Gastroesophageal sphincter (tissue), 4 donors: ENCODE data around the gene SARM1. TPM values are rescaled to one million over a fixed set of nuclear protein-coding genes. Genes with fewer than 3 reads are reported as not detected.

ENCODE experiments used
- ATAC-seq: fragments of 150-250 bp; one replicate; pipeline ENCODE4 v1.9.1; 2016; ENCODE audit warnings: mild to moderate bottlenecking, moderate library complexity
- H3K27ac ChIP-seq, 4 donors: fragments of 200-600 bp; sonication (generic) in 3 of 4; 1 replicate in 3 of 4; 2 replicates in 1 of 4; pipeline ENCODE4 v1.5.1; 2016 to 2019
- H3K27me3 ChIP-seq: fragments of 200-600 bp; sonication (generic); one replicate; pipeline ENCODE4 v1.5.1; 2019
- H3K36me3 ChIP-seq, 2 donors: fragments of 200-600 bp; sonication (generic); one replicate each; pipeline ENCODE4 v1.5.1; 2019; ENCODE audit warnings: control low read depth in 1 of 2
- H3K4me1 ChIP-seq, 3 donors: fragments of 200-600 bp; sonication (generic); 1 replicate in 2 of 3; 2 replicates in 1 of 3; pipeline ENCODE4 v1.5.1; 2016 to 2019; ENCODE audit warnings: control low read depth in 2 of 3
- H3K4me3 ChIP-seq, 2 donors: fragments of 200-600 bp; sonication (generic); one replicate each; pipeline ENCODE4 v1.5.1; 2019; ENCODE audit warnings: mild to moderate bottlenecking in 1 of 2, moderate library complexity in 1 of 2
- H3K9me3 ChIP-seq, 3 donors: fragments of 200-600 bp; sonication (generic); one replicate each; pipeline ENCODE4 v1.5.1; 2017 to 2019; ENCODE audit warnings: control low read depth in 2 of 3
- EP300 ChIP-seq: sonication (generic); formaldehyde crosslinking; IDR thresholded peaks from one replicate; pipeline ENCODE4 v1.6.1; 2017; ENCODE audit warnings: antibody characterized with exemption, mild to moderate bottlenecking
- POLR2A ChIP-seq, 2 donors: fragments of 450-650 bp; IDR thresholded peaks; one replicate each; pipeline ENCODE4 v1.6.1; 2017; ENCODE audit warnings: antibody characterized with exemption in 2 of 2, mild to moderate bottlenecking in 2 of 2, moderate library complexity in 1 of 2
- POLR2AphosphoS5 ChIP-seq: sonication (generic); formaldehyde crosslinking; IDR thresholded peaks from one replicate; pipeline ENCODE4 v1.6.1; 2017; ENCODE audit warnings: antibody characterized with exemption
- WGBS, 2 donors: methylation state at CpG; one replicate each; pipeline ENCODE4 v1.1.5; 2018; ENCODE audit warnings: low coverage in 1 of 2; 5-methylcytosine and 5-hydroxymethylcytosine counted together
- total RNA-seq, 4 donors: library from RNA; depleted of rRNA; stranded (reverse); fragments of >200 nt; gene quantifications; one replicate each; pipeline ENCODE4 v1.1.0, GENCODE V29; 2016
- TF ChIP-seq, protein P1 (sequence below), 4 experiments: fragments of 200-600 bp in 2 of 4; fragments of 450-650 bp in 2 of 4; sonication (generic) in 1 of 4; IDR thresholded peaks; one replicate each; pipeline ENCODE4 v1.5.1; 2017 to 2019; ENCODE audit warnings: antibody characterized with exemption in 4 of 4, mild to moderate bottlenecking in 2 of 4, moderate library complexity in 2 of 4

SARM1 gene
- total RNA-seq, 4 donors from 2014 or later = 9.0 to 26.2 (median 20.6) TPM

DNA sequence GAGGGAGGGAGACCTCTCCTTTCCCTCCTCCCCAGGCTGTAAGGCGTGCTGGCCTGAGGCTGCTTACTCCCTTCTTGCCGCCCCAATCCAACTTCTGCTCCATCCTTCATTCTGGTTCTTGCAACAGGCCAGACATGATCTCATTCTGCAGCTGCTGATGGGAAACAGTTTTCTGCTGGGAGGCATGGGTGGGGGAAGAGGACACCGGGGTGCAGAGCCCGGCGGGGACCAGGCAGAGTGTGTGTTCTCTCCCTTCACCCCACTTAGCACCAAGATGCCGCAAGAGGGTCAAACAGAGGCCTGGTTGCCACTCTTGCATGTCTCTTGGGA is 1.4 kb downstream of the SARM1 start:
- 56 to 67% methylated on average over 1 to 3 of the region's 6 CpGs for WGBS, 2 donors
- TF ChIP-seq EP300 (no peak), POLR2AphosphoS5 (no peak)
- TF ChIP-seq, protein P1, sequence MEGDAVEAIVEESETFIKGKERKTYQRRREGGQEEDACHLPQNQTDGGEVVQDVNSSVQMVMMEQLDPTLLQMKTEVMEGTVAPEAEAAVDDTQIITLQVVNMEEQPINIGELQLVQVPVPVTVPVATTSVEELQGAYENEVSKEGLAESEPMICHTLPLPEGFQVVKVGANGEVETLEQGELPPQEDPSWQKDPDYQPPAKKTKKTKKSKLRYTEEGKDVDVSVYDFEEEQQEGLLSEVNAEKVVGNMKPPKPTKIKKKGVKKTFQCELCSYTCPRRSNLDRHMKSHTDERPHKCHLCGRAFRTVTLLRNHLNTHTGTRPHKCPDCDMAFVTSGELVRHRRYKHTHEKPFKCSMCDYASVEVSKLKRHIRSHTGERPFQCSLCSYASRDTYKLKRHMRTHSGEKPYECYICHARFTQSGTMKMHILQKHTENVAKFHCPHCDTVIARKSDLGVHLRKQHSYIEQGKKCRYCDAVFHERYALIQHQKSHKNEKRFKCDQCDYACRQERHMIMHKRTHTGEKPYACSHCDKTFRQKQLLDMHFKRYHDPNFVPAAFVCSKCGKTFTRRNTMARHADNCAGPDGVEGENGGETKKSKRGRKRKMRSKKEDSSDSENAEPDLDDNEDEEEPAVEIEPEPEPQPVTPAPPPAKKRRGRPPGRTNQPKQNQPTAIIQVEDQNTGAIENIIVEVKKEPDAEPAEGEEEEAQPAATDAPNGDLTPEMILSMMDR (IDR thresholded peaks at IDR 0.05) = no peak
- H3K4me3 ChIP-seq = peak overlapping the region in 1 of 2 donors; percentile 72

DNA sequence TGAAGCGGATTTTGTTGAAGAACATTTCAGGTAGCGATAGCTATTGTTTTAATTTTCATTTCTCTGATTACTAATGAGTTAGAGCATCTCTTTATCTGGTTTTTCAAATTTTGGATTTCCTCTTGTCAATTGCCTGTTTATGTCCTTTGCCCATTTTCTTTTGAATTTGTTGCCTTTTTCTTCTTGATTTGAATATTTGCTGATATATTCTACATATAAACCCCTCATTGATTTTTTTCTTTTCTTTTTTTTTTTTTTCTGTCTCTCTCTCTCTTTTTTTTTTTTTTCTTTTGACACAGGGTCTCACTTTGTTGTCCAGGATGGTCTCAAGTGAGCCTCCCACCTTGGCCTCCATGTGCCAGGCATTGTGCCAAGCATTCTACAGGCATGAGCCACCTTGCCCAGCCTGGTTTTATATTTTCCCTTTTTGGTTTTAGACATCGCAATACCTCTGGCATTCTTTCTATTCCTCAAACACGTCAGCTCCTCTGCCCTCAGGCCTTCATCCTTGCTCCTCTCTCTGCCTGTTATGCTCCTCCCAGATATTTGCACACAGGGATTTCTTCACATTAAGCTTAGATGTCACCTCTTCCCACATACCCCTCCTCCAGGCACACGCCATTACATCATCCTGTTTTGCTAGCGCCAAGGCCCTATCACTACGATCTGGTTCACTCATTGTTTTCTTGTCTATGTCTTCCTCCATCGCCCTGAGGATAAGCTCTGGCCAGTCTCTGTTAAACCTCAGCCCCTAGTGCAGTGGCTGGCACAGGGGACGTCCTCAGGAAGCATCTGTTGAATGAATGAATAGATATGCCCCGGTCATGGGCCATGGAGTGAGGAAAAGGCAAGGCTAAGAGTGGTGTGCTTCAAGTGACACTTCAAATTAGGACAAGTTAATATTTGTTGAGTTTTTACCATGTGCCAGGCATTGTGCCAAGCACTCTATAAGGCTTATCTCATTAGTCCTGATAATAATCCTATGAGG is 8.6 kb downstream of the SARM1 start:
- TF ChIP-seq POLR2AphosphoS5 = no peak
- no peak for TF ChIP-seq POLR2A (IDR thresholded peaks at IDR 0.05)
- TF ChIP-seq EP300 = no peak
- TF ChIP-seq, protein P1 (IDR thresholded peaks at IDR 0.05) = no peak
- 80 to 82% methylated on average over 9 to 10 of the region's 10 CpGs for WGBS, 2 donors

More for the DNA sequence above, 1.4 kb downstream of the SARM1 start:
- H3K9me3 ChIP-seq = no peaks in the 10 kb centered on the region
- H3K27me3 ChIP-seq = no peaks in the 10 kb centered on the region
- no peak for ATAC-seq
- peaks cover 0 to 36% (median 13%) of the 10 kb centered on the region in 3 donors for H3K4me1 ChIP-seq
- H3K36me3 ChIP-seq = peaks cover 0 to 9% of the 10 kb centered on the region in 2 donors
- H3K27ac ChIP-seq = peak overlapping the region in 2 of 4 donors; percentile 83 to 84

DNA sequence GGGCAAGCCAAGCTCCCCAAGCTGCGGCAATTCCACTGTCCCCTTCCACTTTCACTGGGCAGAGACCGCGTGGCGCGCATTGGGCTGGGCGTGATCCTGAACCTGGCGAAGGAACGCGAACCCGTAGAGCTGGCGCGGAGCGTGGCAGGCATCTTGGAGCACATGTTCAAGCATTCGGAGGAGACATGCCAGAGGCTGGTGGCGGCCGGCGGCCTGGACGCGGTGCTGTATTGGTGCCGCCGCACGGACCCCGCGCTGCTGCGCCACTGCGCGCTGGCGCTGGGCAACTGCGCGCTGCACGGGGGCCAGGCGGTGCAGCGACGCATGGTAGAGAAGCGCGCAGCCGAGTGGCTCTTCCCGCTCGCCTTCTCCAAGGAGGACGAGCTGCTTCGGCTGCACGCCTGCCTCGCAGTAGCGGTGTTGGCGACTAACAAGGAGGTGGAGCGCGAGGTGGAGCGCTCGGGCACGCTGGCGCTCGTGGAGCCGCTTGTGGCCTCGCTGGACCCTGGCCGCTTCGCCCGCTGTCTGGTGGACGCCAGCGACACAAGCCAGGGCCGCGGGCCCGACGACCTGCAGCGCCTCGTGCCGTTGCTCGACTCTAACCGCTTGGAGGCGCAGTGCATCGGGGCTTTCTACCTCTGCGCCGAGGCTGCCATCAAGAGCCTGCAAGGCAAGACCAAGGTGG is 9.8 kb downstream of the SARM1 start:
- no peaks in the 10 kb centered on the region for H3K4me1 ChIP-seq
- no peak for ATAC-seq
- H3K27ac ChIP-seq = no peak overlapping the region
- H3K4me3 ChIP-seq = no peak overlapping the region
- TF ChIP-seq, protein P1 (IDR thresholded peaks at IDR 0.05) = no peak
- TF ChIP-seq POLR2AphosphoS5 (no peak), POLR2A (IDR thresholded peaks at IDR 0.05) (no peak), EP300 (no peak)
- no peaks in the 10 kb centered on the region for H3K9me3 ChIP-seq
- H3K36me3 ChIP-seq = peaks cover 0 to 64% of the 10 kb centered on the region in 2 donors
- WGBS, 2 donors = no CpG with 5 or more reads among the region's 72 CpGs
- H3K27me3 ChIP-seq = no peaks in the 10 kb centered on the region

More for the DNA sequence above, 8.6 kb downstream of the SARM1 start:
- no peak for ATAC-seq
- peaks cover 0 to 53% of the 10 kb centered on the region in 2 donors for H3K36me3 ChIP-seq
- no peak overlapping the region for H3K27ac ChIP-seq
- H3K4me3 ChIP-seq = no peak overlapping the region
- no peaks in the 10 kb centered on the region for H3K27me3 ChIP-seq
- no peaks in the 10 kb centered on the region for H3K4me1 ChIP-seq
- H3K9me3 ChIP-seq = no peaks in the 10 kb centered on the region

DNA sequence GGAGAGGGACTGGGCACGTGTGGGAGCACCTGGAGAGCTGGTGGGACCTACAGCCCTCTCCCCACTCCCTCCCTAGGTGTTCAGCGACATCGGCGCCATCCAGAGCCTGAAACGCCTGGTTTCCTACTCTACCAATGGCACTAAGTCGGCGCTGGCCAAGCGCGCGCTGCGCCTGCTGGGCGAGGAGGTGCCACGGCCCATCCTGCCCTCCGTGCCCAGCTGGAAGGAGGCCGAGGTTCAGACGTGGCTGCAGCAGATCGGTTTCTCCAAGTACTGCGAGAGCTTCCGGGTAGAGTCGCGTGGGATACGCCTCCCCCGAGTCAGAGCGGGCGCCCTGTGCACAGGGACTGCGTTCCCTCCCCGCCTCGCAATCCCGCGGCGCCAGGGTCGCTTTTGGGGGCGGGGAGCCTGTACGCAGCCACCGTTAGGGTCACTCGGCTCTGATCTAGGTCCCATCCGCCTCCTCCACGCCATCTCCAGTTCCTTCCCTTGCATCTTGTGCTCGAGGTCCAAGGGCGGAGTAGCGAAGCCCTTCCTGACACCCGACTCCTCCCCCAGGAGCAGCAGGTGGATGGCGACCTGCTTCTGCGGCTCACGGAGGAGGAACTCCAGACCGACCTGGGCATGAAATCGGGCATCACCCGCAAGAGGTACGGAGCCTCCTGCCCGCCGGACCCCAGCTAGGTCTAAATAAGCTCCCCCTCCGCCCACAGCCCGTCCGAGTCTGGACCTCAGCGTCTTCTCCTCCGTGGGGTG is 13.0 kb downstream of the SARM1 start:
- H3K9me3 ChIP-seq = no peaks in the 10 kb centered on the region
- ATAC-seq = peak; percentile 58
- peaks cover 0 to 82% of the 10 kb centered on the region in 2 donors for H3K36me3 ChIP-seq
- no peak for TF ChIP-seq POLR2AphosphoS5
- TF ChIP-seq EP300 = no peak
- TF ChIP-seq, protein P1 (IDR thresholded peaks at IDR 0.05) = no peak
- no peak for TF ChIP-seq POLR2A (IDR thresholded peaks at IDR 0.05)
- WGBS, 2 donors = 33 to 65% methylated on average over 2 to 5 of the region's 56 CpGs
- peak overlapping the region; percentile 4 to 39 for H3K4me3 ChIP-seq
- H3K27me3 ChIP-seq = no peaks in the 10 kb centered on the region
- H3K27ac ChIP-seq = no peak overlapping the region
- no peaks in the 10 kb centered on the region for H3K4me1 ChIP-seq
